SIG-M5 treated with dmso at 0.1 percent for 504 hours (cell line): ENCODE results near the gene IHH.

ENCODE experiments used
- DNase-seq: peaks from one replicate; lab custom pipeline; 2025; ENCODE audit not compliant: unreplicated experiment; lab: John Stamatoyannopoulos, UW

IHH gene

GRCh38 chr2:219076253-219076652 lies 15.5 kb upstream of the IHH start:
- DNase-seq = peak; percentile 52

- DNase-seq = peak; percentile 70
Measured at GRCh38 chr2:219073413-219074129, 12.8 kb upstream of the IHH start.

- no peak for DNase-seq
Measured at GRCh38 chr2:219072741-219073250, 12.1 kb upstream of the IHH start.

GRCh38 chr2:219071131-219071816 lies 10.6 kb upstream of the IHH start:
- DNase-seq = no peak

- no peak for DNase-seq
Measured at GRCh38 chr2:219065484-219065883, 4.8 kb upstream of the IHH start.

DNA sequence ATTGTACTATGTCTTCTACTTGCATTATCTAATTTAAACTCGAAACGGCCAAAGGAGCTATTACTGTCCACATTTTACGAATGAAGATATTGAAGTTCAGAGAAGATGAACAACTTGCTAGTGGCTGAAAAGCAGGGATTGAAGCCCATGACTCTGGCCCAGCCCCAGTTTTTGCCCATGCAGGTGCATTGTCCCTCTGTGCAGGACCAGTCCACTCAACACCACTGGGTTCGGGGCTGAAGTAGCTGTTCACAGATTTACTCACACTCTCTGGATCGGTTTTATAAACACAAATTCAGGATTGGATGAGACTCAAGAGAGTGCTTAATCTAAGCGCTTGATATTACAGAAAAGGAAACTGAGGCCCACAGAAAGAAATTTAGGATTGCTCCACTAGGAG lies 1.4 kb upstream of the IHH start:
- DNase-seq = no peak

- DNase-seq = no peak
Measured at GRCh38 chr2:219059725-219060682, 717 bp downstream of the IHH start.

GRCh38 chr2:219059375-219059724 lies 1.4 kb downstream of the IHH start:
- DNase-seq = no peak

DNA sequence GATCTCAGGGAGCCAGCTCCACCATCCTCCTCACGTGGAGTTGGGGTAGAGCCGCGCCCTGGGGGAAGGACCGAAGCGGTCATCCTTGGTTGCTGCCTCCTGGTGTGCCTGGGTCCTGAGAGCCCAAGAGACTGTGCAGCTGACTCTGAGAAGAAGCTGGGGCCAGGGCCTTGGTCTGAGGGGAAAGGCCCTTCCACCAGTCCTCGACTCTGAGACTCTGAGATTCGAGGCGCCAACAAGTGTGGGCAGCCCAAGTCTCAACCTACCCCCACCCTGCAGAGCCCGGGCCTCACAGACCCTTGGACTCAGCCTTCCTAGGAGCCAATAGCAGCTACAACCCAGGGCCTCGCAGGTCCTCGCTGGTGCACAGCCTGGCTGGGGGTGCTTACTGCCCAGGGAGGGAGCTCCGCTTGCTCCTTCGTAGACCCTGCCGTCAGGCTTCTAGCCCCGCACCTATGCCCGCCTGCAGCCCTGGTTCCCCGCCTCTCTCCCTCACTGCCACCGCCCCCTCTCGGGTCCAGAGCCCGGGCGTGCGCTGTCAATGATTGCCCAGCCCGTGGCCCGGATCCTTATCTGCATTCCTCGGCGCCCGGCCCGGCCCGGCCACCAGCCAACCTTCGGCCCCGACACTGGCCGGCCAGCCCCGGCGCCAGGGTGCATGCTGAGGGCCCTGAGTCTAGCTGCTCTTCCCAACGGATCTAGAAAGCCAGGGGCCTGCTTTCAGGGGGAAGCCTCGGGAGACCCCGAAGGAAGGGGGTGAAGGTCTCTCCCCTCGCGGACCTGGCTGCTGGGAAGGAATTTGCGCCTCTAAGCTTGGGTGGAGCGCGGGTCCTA lies 2.0 kb downstream of the IHH start:
- DNase-seq = no peak

DNA sequence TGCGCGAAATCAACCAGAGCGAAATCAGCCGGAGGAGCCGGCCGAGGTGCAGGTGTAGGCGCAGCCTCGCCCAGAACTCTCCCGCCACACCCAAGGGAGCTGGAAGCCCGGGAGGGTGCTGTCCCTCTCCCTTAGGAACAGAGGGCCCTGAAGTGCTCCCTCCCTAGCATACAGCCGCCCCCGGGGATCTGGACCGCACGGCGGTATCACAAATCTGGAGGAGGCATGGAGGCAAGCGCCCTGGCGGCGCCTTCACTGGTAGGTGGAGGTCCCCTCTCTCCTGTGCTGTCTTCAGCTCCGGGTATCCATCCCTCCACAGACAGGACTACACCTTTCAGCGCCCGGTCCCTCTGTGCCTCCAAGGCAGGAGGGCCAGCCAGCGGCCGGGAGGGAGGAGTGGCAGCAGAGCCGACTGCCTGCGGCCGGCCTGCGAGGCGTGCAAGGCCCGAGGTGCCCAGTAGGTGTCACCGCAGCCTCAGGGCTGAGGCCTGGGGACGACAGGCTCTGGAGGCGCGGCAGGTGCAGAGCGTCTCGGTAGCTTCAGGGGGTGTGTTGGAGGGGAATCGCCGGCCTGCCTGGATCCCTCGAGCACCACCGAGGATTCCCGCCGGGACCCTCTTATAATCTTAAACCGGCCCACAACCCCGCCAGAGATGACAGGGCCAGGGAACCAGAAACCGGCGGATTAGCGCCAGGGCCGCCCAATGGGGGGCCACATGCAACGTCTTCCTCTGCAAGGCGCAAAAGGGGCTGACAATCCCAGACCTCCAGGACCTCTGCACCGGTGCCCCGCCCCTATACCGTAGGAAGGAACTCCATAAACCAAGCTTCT lies 2.8 kb downstream of the IHH start:
- peak; percentile 59 for DNase-seq

DNA sequence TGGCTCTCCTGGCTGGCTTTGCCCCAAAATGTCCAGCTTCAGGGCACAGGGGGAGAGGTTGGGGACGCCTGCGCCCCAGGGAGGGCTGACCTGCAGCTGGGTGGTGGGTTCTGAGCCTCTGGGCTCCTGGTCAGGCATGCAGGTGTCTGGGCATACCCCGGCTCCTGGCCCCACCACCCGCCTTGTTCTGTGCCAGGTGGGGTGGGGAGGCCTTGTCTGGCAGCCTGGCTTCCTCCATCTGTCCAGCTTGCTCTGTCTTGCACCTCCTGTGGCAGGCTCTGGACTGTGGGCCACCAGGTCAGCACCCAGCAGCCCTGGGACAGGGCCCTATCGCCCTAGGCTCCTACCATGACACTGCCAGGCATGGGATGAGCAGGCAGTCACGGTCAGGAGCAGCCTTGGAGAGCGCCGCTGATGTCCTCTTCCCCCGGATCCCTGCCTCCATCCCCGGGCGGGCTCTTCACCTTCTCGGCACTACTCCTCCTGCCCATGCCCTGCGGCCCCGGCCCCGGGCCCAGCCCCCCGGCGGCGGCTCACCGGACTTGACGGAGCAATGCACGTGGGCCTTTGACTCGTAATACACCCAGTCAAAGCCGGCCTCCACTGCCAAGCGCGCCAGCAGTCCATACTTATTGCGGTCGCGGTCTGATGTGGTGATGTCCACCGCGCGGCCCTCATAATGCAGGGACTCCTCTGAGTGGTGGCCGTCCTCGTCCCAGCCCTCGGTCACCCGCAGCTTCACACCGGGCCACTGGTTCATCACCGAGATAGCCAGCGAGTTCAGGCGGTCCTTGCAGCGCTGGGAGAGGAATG lies 3.6 kb downstream of the IHH start:
- no peak for DNase-seq

- DNase-seq = no peak
Measured at GRCh38 chr2:219056176-219056895, 4.4 kb downstream of the IHH start.

DNA sequence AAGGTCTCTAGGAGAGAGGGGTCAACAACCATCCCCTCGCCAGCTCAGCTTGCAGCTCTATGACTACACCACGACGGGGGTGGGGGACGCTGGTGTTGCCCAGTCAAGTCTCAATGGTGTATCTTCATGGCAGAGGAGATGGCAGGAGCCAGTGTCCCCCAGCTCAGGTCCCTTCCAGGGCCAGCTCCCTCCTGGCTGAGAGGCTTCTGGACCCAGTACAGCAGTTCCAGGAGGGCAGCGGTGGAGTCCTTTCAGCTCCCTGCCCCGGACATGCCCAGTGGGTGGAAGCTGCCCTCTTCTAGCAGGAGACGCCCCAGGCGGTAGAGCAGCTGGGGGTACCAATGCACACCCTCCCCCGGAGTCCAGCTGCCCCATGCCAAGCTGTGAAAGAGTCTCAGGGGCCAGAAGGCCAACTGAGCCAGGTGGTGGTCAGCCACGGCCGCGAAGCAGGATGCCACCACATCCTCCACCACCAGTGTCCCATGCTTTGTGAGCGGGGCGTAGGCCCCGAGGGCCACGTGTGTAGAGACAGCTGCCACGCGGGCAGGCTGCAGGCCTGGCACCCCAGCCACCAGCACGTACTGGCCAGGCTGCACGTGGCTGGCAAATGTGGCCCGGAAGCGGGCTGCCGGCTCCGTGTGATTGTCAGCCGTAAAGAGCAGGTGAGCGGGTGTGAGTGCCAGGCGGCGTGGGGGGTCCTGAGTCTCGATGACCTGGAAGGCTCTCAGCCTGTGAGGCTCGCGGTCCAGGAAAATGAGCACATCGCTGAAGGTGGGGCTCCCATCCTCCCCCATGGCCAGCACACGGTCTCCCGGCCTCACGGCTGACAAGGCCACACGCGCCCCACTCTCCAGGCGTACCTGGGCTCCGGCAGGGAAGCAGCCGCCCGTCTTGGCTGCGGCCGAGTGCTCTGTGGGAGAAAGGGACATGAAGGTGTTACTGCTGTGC lies 5.5 kb downstream of the IHH start:
- DNase-seq = no peak

- DNase-seq = no peak
Measured at GRCh38 chr2:219049282-219049681, 11.4 kb downstream of the IHH start.

- DNase-seq = peak; percentile 34
Measured at GRCh38 chr2:219045937-219046550, 14.7 kb downstream of the IHH start.

DNA sequence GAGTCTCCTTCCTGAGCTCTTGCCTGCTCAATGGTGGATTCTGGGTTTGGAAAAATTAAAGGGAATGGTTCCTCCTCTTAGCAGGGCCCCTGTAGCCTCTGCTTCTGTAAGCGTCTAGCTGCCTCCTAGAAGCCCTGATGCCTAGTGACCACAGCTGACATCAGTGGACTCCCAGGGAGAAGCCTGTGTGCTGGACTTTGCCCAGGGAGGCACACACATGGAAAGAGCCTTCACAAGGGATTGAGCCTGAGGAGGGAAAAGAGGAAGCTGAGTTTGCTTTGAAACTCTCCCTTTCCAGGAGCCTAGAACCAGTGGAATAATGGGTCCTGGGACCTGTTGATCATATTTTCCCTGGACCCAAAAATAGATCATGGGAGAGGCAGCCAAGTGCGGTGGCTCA lies 18.0 kb downstream of the IHH start:
- no peak for DNase-seq

- no peak for DNase-seq
Measured at GRCh38 chr2:219042157-219042556, 18.6 kb downstream of the IHH start.
